GM12801 (cell line): ENCODE measurements around the gene PGM2.

ENCODE experiments used
- TF ChIP-seq, protein P1 (sequence below): IDR thresholded peaks from one replicate; pipeline ENCODE4 v1.5.1; 2011; ENCODE audit warnings: control low read depth; ENCODE audit not compliant: insufficient read length; ENCODE audit errors: extremely low read depth

Gene PGM2

DNA sequence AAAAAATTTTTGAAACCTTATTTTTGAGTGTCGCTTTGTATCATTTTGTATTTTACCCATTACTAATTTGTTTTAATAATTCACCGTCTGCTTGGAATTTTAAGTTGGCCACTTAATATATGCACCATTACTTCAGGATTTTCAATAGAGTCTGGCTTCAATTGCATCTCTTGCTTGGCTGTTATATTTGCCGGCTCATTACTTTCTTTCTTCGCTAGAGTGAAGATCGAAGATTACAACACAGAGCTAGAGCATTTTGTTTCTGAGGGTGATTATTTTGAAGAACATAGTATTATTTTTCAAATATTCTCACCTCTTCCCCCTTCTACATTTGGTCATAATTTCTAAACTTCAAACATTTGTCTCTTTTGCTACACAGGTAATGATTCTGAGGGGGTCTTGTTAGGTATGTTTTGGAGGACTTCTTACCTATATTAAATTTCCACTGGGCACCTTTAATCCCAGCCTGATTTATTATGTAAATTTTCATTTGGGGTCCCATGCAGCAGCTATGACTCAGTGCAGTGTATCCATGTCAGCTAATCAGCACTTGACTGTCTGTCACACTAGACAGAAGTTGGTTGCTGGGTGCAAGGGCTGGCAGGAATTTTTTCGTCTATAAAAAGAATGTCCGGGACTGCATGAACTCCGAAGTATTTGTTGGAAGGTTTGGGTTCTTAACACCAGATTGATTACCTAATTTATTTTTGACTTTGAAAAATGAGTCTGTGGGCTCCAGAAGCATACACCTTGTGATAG lies 83.0 kb downstream of the PGM2 start:
- TF ChIP-seq, protein P1, sequence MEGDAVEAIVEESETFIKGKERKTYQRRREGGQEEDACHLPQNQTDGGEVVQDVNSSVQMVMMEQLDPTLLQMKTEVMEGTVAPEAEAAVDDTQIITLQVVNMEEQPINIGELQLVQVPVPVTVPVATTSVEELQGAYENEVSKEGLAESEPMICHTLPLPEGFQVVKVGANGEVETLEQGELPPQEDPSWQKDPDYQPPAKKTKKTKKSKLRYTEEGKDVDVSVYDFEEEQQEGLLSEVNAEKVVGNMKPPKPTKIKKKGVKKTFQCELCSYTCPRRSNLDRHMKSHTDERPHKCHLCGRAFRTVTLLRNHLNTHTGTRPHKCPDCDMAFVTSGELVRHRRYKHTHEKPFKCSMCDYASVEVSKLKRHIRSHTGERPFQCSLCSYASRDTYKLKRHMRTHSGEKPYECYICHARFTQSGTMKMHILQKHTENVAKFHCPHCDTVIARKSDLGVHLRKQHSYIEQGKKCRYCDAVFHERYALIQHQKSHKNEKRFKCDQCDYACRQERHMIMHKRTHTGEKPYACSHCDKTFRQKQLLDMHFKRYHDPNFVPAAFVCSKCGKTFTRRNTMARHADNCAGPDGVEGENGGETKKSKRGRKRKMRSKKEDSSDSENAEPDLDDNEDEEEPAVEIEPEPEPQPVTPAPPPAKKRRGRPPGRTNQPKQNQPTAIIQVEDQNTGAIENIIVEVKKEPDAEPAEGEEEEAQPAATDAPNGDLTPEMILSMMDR, result no peak

DNA sequence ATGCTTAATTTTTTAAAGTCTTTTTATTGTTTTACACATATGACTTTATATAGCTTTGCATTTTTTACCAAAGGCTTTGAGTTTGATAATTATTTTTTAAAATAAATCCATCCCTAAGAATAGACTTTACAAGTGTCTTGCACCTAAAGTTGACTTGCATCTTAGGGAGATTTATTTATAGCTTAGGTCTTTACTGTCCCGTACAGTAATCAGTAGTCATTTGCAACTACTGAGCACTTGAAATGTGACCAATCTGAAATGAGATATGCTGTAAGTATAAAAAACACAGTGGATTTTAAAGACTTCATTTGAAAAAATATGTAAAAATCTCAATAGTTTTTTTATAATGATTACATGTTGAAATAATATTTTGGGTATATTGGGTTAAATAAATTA lies 83.6 kb downstream of the PGM2 start:
- TF ChIP-seq, protein P1, result no peak
